ENCODE results near the gene CCDC188.

CCDC188 gene

GRCh38 chr22:20149257-20150250 is 1.3 kb downstream of the CCDC188 start:
- Histone ChIP-seq H3K9me3 (ENCODE audit: control insufficient read depth in 2 of 2, low read length in 2 of 2) (no peaks in the 10 kb centered on the region), H3K27ac (ENCODE audit: low read depth in 2 of 2, low read length in 2 of 2) (no peak overlapping the region)

GRCh38 chr22:20148414-20148813 is 2.4 kb downstream of the CCDC188 start:
- Histone ChIP-seq H3K36me3 (ENCODE audit: control insufficient read depth in 2 of 2, insufficient read depth in 2 of 2, low read length in 2 of 2) (no peaks in the 10 kb centered on the region), H3K4me1 (ENCODE audit: control insufficient read depth in 2 of 2, insufficient read depth in 2 of 2, low read length in 2 of 2) (no peaks in the 10 kb centered on the region), H3K9ac (ENCODE audit: low read depth in 1 of 2, low read length in 2 of 2) (no peak overlapping the region), H3K27ac (ENCODE audit: low read depth in 2 of 2, low read length in 2 of 2) (no peak overlapping the region), H3K4me3 (ENCODE audit: low read length in 2 of 2) (no peak overlapping the region), H3K9me3 (ENCODE audit: control insufficient read depth in 2 of 2, low read length in 2 of 2) (no peaks in the 10 kb centered on the region), H3K27me3 (ENCODE audit: control insufficient read depth in 2 of 2, insufficient read depth in 2 of 2, low read length in 2 of 2) (no peaks in the 10 kb centered on the region)

More at GRCh38 chr22:20149257-20150250, 1.3 kb downstream of the CCDC188 start:
- H3K27me3 ChIP-seq (ENCODE audit: control insufficient read depth in 2 of 2, insufficient read depth in 2 of 2, low read length in 2 of 2) = peaks cover 0 to 2% of the 10 kb centered on the region in 2 donors
- no peaks in the 10 kb centered on the region for H3K36me3 ChIP-seq (ENCODE audit: control insufficient read depth in 2 of 2, insufficient read depth in 2 of 2, low read length in 2 of 2)
- H3K9ac ChIP-seq (ENCODE audit: low read depth in 1 of 2, low read length in 2 of 2) = no peak overlapping the region
- H3K4me1 ChIP-seq (ENCODE audit: control insufficient read depth in 2 of 2, insufficient read depth in 2 of 2, low read length in 2 of 2) = no peaks in the 10 kb centered on the region
- H3K4me3 ChIP-seq (ENCODE audit: low read length in 2 of 2) = no peak overlapping the region

DNA sequence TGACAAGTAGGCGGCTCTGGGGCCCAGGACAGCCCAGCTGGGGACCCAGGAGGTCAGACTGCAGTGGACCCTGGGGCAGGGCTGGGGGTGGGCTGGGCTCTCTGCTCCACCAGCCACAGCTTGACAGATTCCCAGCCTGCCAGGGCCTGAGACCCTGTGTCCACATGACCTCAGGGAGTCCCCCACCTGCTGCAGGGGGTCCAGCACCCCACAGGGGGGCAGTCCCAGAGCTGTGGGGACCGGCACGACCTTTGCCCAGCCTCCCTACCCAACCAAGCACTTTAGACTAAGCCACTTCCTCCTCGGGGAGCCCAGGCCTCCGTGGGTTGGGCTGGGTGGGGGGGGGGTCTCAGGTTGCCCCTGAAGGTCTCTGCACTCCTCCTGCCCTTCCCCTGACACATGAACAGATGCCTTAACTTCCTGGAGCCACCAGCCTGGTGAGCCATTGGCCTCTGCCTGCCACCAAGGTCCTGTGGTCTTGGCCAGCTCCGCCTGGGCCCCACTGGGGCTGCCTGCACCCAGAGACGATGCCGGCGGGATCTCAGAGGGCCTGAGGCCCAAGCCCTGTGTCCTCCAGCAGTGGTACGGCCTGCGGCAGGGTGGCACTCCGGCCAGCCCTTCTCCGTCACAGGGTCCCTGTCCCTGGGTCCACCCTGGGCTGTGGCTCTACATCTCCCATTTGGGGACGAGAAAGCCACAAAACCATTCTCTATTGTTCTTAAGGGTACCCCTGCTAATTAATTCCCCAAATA is 3.4 kb downstream of the CCDC188 start:
- no peak overlapping the region for H3K27ac ChIP-seq (ENCODE audit: low read depth in 2 of 2, low read length in 2 of 2)
- no peaks in the 10 kb centered on the region for H3K36me3 ChIP-seq (ENCODE audit: control insufficient read depth in 2 of 2, insufficient read depth in 2 of 2, low read length in 2 of 2)
- H3K9me3 ChIP-seq (ENCODE audit: control insufficient read depth in 2 of 2, low read length in 2 of 2) = no peaks in the 10 kb centered on the region
- no peaks in the 10 kb centered on the region for H3K27me3 ChIP-seq (ENCODE audit: control insufficient read depth in 2 of 2, insufficient read depth in 2 of 2, low read length in 2 of 2)
- no peak overlapping the region for H3K4me3 ChIP-seq (ENCODE audit: low read length in 2 of 2)
- no peak overlapping the region for H3K9ac ChIP-seq (ENCODE audit: low read depth in 1 of 2, low read length in 2 of 2)
- no peaks in the 10 kb centered on the region for H3K4me1 ChIP-seq (ENCODE audit: control insufficient read depth in 2 of 2, insufficient read depth in 2 of 2, low read length in 2 of 2)

- H3K27me3 ChIP-seq (ENCODE audit: control insufficient read depth in 2 of 2, insufficient read depth in 2 of 2, low read length in 2 of 2) = no peaks in the 10 kb centered on the region
- no peaks in the 10 kb centered on the region for H3K9me3 ChIP-seq (ENCODE audit: control insufficient read depth in 2 of 2, low read length in 2 of 2)
- H3K27ac ChIP-seq (ENCODE audit: low read depth in 2 of 2, low read length in 2 of 2) = no peak overlapping the region
- no peaks in the 10 kb centered on the region for H3K36me3 ChIP-seq (ENCODE audit: control insufficient read depth in 2 of 2, insufficient read depth in 2 of 2, low read length in 2 of 2)
- no peak overlapping the region for H3K9ac ChIP-seq (ENCODE audit: low read depth in 1 of 2, low read length in 2 of 2)
- no peaks in the 10 kb centered on the region for H3K4me1 ChIP-seq (ENCODE audit: control insufficient read depth in 2 of 2, insufficient read depth in 2 of 2, low read length in 2 of 2)
- H3K4me3 ChIP-seq (ENCODE audit: low read length in 2 of 2) = no peak overlapping the region
Observed at GRCh38 chr22:20146777-20147176, 4.1 kb downstream of the CCDC188 start.

- no peak overlapping the region for H3K9ac ChIP-seq (ENCODE audit: low read depth in 1 of 2, low read length in 2 of 2)
Observed at GRCh38 chr22:20145832-20146223, 5.0 kb downstream of the CCDC188 start.

GRCh38 chr22:20145206-20145831 is 5.5 kb downstream of the CCDC188 start:
- Histone ChIP-seq H3K27me3 (ENCODE audit: control insufficient read depth in 2 of 2, insufficient read depth in 2 of 2, low read length in 2 of 2) (no peaks in the 10 kb centered on the region), H3K4me3 (ENCODE audit: low read length in 2 of 2) (no peak overlapping the region), H3K36me3 (ENCODE audit: control insufficient read depth in 2 of 2, insufficient read depth in 2 of 2, low read length in 2 of 2) (no peaks in the 10 kb centered on the region), H3K4me1 (ENCODE audit: control insufficient read depth in 2 of 2, insufficient read depth in 2 of 2, low read length in 2 of 2) (no peaks in the 10 kb centered on the region), H3K9me3 (ENCODE audit: control insufficient read depth in 2 of 2, low read length in 2 of 2) (no peaks in the 10 kb centered on the region), H3K27ac (ENCODE audit: low read depth in 2 of 2, low read length in 2 of 2) (no peak overlapping the region), H3K9ac (ENCODE audit: low read depth in 1 of 2, low read length in 2 of 2) (no peak overlapping the region)

More at GRCh38 chr22:20145832-20146223, 5.0 kb downstream of the CCDC188 start:
- Histone ChIP-seq H3K9me3 (ENCODE audit: control insufficient read depth in 2 of 2, low read length in 2 of 2) (no peaks in the 10 kb centered on the region), H3K4me1 (ENCODE audit: control insufficient read depth in 2 of 2, insufficient read depth in 2 of 2, low read length in 2 of 2) (no peaks in the 10 kb centered on the region), H3K27ac (ENCODE audit: low read depth in 2 of 2, low read length in 2 of 2) (no peak overlapping the region), H3K36me3 (ENCODE audit: control insufficient read depth in 2 of 2, insufficient read depth in 2 of 2, low read length in 2 of 2) (no peaks in the 10 kb centered on the region), H3K4me3 (ENCODE audit: low read length in 2 of 2) (no peak overlapping the region), H3K27me3 (ENCODE audit: control insufficient read depth in 2 of 2, insufficient read depth in 2 of 2, low read length in 2 of 2) (no peaks in the 10 kb centered on the region)

GRCh38 chr22:20143883-20144665 is 6.8 kb downstream of the CCDC188 start:
- Histone ChIP-seq H3K36me3 (ENCODE audit: control insufficient read depth in 2 of 2, insufficient read depth in 2 of 2, low read length in 2 of 2) (peaks cover 0 to 7% of the 10 kb centered on the region in 2 donors), H3K9ac (ENCODE audit: low read depth in 1 of 2, low read length in 2 of 2) (no peak overlapping the region), H3K4me1 (ENCODE audit: control insufficient read depth in 2 of 2, insufficient read depth in 2 of 2, low read length in 2 of 2) (no peaks in the 10 kb centered on the region), H3K4me3 (ENCODE audit: low read length in 2 of 2) (no peak overlapping the region), H3K27me3 (ENCODE audit: control insufficient read depth in 2 of 2, insufficient read depth in 2 of 2, low read length in 2 of 2) (no peaks in the 10 kb centered on the region), H3K27ac (ENCODE audit: low read depth in 2 of 2, low read length in 2 of 2) (no peak overlapping the region), H3K9me3 (ENCODE audit: control insufficient read depth in 2 of 2, low read length in 2 of 2) (no peaks in the 10 kb centered on the region)

- Histone ChIP-seq H3K4me1 (ENCODE audit: control insufficient read depth in 2 of 2, insufficient read depth in 2 of 2, low read length in 2 of 2) (no peaks in the 10 kb centered on the region), H3K27me3 (ENCODE audit: control insufficient read depth in 2 of 2, insufficient read depth in 2 of 2, low read length in 2 of 2) (no peaks in the 10 kb centered on the region), H3K27ac (ENCODE audit: low read depth in 2 of 2, low read length in 2 of 2) (no peak overlapping the region), H3K9ac (ENCODE audit: low read depth in 1 of 2, low read length in 2 of 2) (no peak overlapping the region), H3K9me3 (ENCODE audit: control insufficient read depth in 2 of 2, low read length in 2 of 2) (no peaks in the 10 kb centered on the region), H3K36me3 (ENCODE audit: control insufficient read depth in 2 of 2, insufficient read depth in 2 of 2, low read length in 2 of 2) (peaks cover 0 to 7% of the 10 kb centered on the region in 2 donors), H3K4me3 (ENCODE audit: low read length in 2 of 2) (no peak overlapping the region)
Observed at GRCh38 chr22:20142711-20143621, 7.9 kb downstream of the CCDC188 start.

All from mucosa of rectum (tissue), 2 donors.